ENCODE results near the gene GRM1. TPM values are rescaled to one million over a fixed set of nuclear protein-coding genes. Genes with fewer than 3 reads are reported as not detected.

The GRM1 gene
- polyA plus RNA-seq, 1 experiment, result 0.01 TPM

DNA sequence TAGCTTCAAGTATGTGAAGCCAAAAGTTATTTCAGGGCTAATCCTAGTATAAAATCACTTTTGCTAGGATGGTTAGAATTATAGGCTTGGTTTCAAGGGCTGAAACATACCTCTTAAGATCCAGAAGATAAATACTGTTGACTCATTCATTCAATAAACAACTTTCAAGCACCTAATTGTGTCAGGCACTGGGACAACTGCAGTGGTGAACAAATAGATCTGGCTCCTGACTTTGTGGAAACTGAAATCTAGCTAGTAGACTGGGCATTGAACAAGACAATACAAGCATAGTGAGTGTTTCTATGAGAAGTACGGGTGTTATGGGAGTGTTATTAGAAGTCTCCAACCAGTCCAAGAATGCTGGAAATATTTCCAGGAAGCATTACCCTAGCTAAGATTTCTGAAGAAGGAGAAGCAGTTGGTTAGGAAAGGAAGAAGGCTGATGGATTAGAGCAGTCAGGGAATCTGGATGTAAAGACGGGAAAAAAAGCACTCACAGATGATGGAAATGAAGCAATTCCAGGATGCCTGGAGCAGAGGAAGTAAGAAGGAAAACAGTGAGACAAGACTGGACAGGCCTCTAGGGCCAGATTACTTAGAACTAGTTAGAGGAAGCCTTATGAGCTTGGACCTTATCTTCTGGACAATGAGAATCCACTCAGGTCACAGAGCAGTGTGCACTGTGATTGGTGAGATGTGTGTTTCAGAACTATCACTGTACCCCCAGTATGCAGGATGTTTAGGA lies 382.2 kb downstream of the GRM1 start:
- H3K27ac ChIP-seq (ENCODE audit: low read depth, low read length), result no peak overlapping the region
- DNase-seq (ENCODE audit: low read depth, low spot score), result no peak
- CTCF ChIA-PET, result no interaction called here
- no peak overlapping the region for H3K4me3 ChIP-seq (ENCODE audit: low read depth, low read length)
- TF ChIP-seq, protein P1, sequence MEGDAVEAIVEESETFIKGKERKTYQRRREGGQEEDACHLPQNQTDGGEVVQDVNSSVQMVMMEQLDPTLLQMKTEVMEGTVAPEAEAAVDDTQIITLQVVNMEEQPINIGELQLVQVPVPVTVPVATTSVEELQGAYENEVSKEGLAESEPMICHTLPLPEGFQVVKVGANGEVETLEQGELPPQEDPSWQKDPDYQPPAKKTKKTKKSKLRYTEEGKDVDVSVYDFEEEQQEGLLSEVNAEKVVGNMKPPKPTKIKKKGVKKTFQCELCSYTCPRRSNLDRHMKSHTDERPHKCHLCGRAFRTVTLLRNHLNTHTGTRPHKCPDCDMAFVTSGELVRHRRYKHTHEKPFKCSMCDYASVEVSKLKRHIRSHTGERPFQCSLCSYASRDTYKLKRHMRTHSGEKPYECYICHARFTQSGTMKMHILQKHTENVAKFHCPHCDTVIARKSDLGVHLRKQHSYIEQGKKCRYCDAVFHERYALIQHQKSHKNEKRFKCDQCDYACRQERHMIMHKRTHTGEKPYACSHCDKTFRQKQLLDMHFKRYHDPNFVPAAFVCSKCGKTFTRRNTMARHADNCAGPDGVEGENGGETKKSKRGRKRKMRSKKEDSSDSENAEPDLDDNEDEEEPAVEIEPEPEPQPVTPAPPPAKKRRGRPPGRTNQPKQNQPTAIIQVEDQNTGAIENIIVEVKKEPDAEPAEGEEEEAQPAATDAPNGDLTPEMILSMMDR (IDR thresholded peaks at IDR 0.05; ENCODE audit: low read depth, low read length), result no peak
- POLR2A ChIA-PET, result no interaction called here
- H3K9me3 ChIP-seq (ENCODE audit: control insufficient read depth, insufficient read depth, low read length), result no peaks in the 10 kb centered on the region
- H3K27me3 ChIP-seq (ENCODE audit: control insufficient read depth, insufficient read depth, low read length), result no peaks in the 10 kb centered on the region

DNA sequence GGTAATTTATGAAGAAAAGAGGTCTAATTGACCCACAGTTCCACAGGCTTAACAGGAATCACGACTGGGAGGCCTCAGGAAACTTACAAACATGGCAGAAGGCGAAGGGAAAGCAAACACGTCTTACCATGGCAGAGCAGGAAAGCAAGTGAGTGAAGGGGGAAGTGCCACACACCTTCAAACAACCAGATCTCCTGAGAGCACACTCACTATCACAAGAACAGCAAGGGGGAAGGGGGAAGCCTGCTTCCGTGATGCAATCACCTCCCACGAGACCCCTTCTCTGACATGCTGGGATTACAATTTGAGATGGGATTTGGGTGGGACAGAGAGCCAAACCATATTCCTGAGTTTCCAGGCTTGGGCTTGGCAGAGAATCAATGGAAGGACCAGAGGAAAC lies 390.7 kb downstream of the GRM1 start:
- TF ChIP-seq, protein P1 (IDR thresholded peaks at IDR 0.05; ENCODE audit: low read depth, low read length), result no peak
- ChIA-PET CTCF (no interaction called here), POLR2A (no interaction called here)
- no peak for DNase-seq (ENCODE audit: low read depth, low spot score)
- no peaks in the 10 kb centered on the region for H3K9me3 ChIP-seq (ENCODE audit: control insufficient read depth, insufficient read depth, low read length)
- no peaks in the 10 kb centered on the region for H3K27me3 ChIP-seq (ENCODE audit: control insufficient read depth, insufficient read depth, low read length)
- no peak overlapping the region for H3K4me3 ChIP-seq (ENCODE audit: low read depth, low read length)
- no peak overlapping the region for H3K27ac ChIP-seq (ENCODE audit: low read depth, low read length)

DNA sequence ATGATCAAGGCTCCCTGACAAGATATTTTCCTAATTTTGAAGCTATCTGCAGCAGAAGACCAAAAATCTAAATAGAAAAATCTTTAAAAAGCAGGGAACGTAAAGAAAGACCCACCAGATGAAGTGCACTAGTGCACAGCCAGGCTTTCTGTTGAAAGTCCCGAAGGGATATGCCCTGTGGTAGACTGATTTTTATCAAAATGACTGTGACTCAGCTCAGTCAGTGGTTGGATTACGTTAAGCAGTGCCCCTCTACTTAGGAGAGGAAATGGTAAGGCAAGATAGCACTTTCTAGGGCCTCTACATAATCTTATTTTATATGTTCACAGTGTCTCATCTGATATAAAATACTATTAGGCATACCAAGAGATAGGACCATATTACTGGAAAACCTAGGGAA lies 391.4 kb downstream of the GRM1 start:
- CTCF ChIA-PET, result no interaction called here
- POLR2A ChIA-PET, result no interaction called here

DNA sequence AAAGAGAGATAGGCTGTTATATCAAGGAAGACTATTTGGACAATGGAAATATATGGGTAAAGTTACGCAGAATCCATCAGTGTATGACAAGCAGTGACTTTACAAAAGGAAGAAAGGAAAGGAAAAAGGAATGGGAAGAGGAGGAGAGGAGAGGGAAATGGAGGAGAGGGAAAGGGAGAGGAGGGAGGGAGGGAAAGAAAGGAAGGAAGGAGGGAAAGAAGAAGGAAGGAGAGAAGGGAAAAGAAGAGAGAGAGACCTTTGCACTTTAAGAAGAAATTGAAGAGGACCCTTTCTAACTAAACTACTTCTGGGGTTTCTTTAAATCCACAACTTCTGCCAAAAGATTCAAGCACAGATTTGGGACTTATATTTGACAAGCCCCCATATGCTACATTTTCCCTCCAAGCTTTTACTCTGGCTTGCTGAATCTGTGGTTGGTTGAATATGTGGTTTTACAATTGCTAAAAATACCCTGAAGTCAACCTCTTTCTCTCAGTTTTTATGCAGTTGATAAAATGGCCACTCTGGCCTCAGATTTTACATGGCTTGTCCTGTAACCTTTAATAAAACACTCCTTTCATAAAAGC lies 394.0 kb downstream of the GRM1 start:
- Histone ChIP-seq H3K4me3 (ENCODE audit: low read depth, low read length) (no peak overlapping the region), H3K27me3 (ENCODE audit: control insufficient read depth, insufficient read depth, low read length) (no peaks in the 10 kb centered on the region), H3K9me3 (ENCODE audit: control insufficient read depth, insufficient read depth, low read length) (no peaks in the 10 kb centered on the region), H3K27ac (ENCODE audit: low read depth, low read length) (no peak overlapping the region)
- DNase-seq (ENCODE audit: low read depth, low spot score), result no peak
- ChIA-PET CTCF (no interaction called here), POLR2A (no interaction called here)
- TF ChIP-seq, protein P1 (IDR thresholded peaks at IDR 0.05; ENCODE audit: low read depth, low read length), result no peak

More for the DNA sequence above, 391.4 kb downstream of the GRM1 start:
- no peak overlapping the region for H3K4me3 ChIP-seq (ENCODE audit: low read depth, low read length)
- no peaks in the 10 kb centered on the region for H3K27me3 ChIP-seq (ENCODE audit: control insufficient read depth, insufficient read depth, low read length)
- TF ChIP-seq, protein P1 (IDR thresholded peaks at IDR 0.05; ENCODE audit: low read depth, low read length), result no peak
- DNase-seq (ENCODE audit: low read depth, low spot score), result no peak
- no peaks in the 10 kb centered on the region for H3K9me3 ChIP-seq (ENCODE audit: control insufficient read depth, insufficient read depth, low read length)
- H3K27ac ChIP-seq (ENCODE audit: low read depth, low read length), result no peak overlapping the region

DNA sequence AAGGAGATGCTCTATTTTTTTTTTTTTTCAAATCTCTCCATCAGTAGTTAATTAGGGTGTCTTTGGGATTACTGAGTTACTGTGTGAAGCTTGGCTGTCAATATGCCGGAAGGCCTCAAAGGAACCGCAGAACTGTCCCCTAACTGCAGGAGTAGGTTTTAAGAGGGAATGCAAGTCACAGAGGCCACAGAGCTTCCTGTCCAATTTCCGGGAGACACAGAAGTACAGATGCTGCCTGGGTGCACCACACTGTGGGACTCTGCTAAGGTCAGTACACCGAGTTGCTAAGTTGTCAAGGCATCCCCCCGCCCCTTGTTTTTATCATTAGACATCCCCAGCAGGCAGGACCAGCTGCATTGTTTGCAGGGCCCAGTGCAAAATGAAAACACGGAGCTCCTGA lies 394.6 kb downstream of the GRM1 start:
- TF ChIP-seq, protein P1 (IDR thresholded peaks at IDR 0.05; ENCODE audit: low read depth, low read length), result no peak
- Histone ChIP-seq H3K27me3 (ENCODE audit: control insufficient read depth, insufficient read depth, low read length) (no peaks in the 10 kb centered on the region), H3K9me3 (ENCODE audit: control insufficient read depth, insufficient read depth, low read length) (no peaks in the 10 kb centered on the region), H3K4me3 (ENCODE audit: low read depth, low read length) (no peak overlapping the region), H3K27ac (ENCODE audit: low read depth, low read length) (no peak overlapping the region)
- DNase-seq (ENCODE audit: low read depth, low spot score), result no peak
- ChIA-PET CTCF (no interaction called here), POLR2A (no interaction called here)
